WERI-Rb-1 (cell line): ENCODE measurements around the gene LRRC2.

ENCODE experiments used
- DNase-seq: peaks from one replicate; pipeline ENCODE4 v3.0.0-alpha.2; 2020
- H3K27ac ChIP-seq: fragments of 250-450 bp; sonication (Bioruptor Pico); 2 replicates; pipeline ENCODE4 v1.5.1; 2020; ENCODE audit warnings: mild to moderate bottlenecking, moderate library complexity
- H3K27me3 ChIP-seq: fragments of 250-450 bp; sonication (Bioruptor Pico); 2 replicates; pipeline ENCODE4 v1.5.1; 2021; ENCODE audit warnings: mild to moderate bottlenecking, low read depth, moderate library complexity; ENCODE audit not compliant: insufficient read depth, severe bottlenecking
- H3K36me3 ChIP-seq: fragments of 250-450 bp; sonication (Bioruptor Pico); 2 replicates; pipeline ENCODE4 v1.5.1; 2020; ENCODE audit warnings: mild to moderate bottlenecking, moderate library complexity
- H3K4me3 ChIP-seq: 2 replicates; pipeline ENCODE4 v1.5.1; 2011; ENCODE audit warnings: low read depth, mild to moderate bottlenecking, control low read depth, low read length
- H3K9me3 ChIP-seq: fragments of 250-450 bp; sonication (Bioruptor Pico); 2 replicates; pipeline ENCODE4 v1.5.1; 2021; ENCODE audit warnings: mild to moderate bottlenecking, moderate library complexity; ENCODE audit not compliant: severe bottlenecking
- CTCF ChIP-seq: IDR thresholded peaks from 2 replicates; pipeline ENCODE4 v1.5.1; 2011; ENCODE audit warnings: low read depth, mild to moderate bottlenecking, control low read depth, inconsistent platforms, low read length

LRRC2 gene

GRCh38 chr3:46586738-46587246 is 20.7 kb upstream of the LRRC2 start:
- Histone ChIP-seq H3K27ac (no peak overlapping the region), H3K4me3 (no peak overlapping the region), H3K27me3 (no peaks in the 10 kb centered on the region), H3K9me3 (no peaks in the 10 kb centered on the region), H3K36me3 (no peaks in the 10 kb centered on the region)
- TF ChIP-seq CTCF, result no peak
- no peak for DNase-seq

GRCh38 chr3:46585799-46586693 is 19.9 kb upstream of the LRRC2 start:
- H3K27ac ChIP-seq, result no peak overlapping the region
- H3K4me3 ChIP-seq, result no peak overlapping the region
- no peaks in the 10 kb centered on the region for H3K27me3 ChIP-seq
- TF ChIP-seq CTCF, result no peak
- no peaks in the 10 kb centered on the region for H3K36me3 ChIP-seq
- DNase-seq, result no peak
- H3K9me3 ChIP-seq, result no peaks in the 10 kb centered on the region

GRCh38 chr3:46584598-46585467 is 18.7 kb upstream of the LRRC2 start:
- no peak for TF ChIP-seq CTCF
- no peak overlapping the region for H3K27ac ChIP-seq
- no peak overlapping the region for H3K4me3 ChIP-seq
- H3K9me3 ChIP-seq, result no peaks in the 10 kb centered on the region
- H3K36me3 ChIP-seq, result no peaks in the 10 kb centered on the region
- no peaks in the 10 kb centered on the region for H3K27me3 ChIP-seq
- DNase-seq, result no peak

GRCh38 chr3:46580675-46581074 is 14.6 kb upstream of the LRRC2 start:
- Histone ChIP-seq H3K4me3 (no peak overlapping the region), H3K27ac (no peak overlapping the region), H3K27me3 (no peaks in the 10 kb centered on the region), H3K9me3 (no peaks in the 10 kb centered on the region), H3K36me3 (no peaks in the 10 kb centered on the region)
- TF ChIP-seq CTCF, result no peak
- no peak for DNase-seq

GRCh38 chr3:46579756-46580286 is 13.7 kb upstream of the LRRC2 start:
- Histone ChIP-seq H3K9me3 (no peaks in the 10 kb centered on the region), H3K27me3 (no peaks in the 10 kb centered on the region), H3K27ac (no peak overlapping the region), H3K36me3 (no peaks in the 10 kb centered on the region), H3K4me3 (no peak overlapping the region)
- TF ChIP-seq CTCF, result no peak
- DNase-seq, result no peak
